Measurements from ENCODE around the gene CDA. TPM values are rescaled to one million over a fixed set of nuclear protein-coding genes. Genes with fewer than 3 reads are reported as not detected.
"Not testable (repeated sequence)": the region's sequence is repeated elsewhere in the genome, so short reads cannot be mapped to it uniquely, and the experiment has no call there.

The CDA gene
- total RNA-seq, 4 donors from 2014 or later: 0.96 to 4.3 (median 3.1) TPM; not detected in 1

DNA sequence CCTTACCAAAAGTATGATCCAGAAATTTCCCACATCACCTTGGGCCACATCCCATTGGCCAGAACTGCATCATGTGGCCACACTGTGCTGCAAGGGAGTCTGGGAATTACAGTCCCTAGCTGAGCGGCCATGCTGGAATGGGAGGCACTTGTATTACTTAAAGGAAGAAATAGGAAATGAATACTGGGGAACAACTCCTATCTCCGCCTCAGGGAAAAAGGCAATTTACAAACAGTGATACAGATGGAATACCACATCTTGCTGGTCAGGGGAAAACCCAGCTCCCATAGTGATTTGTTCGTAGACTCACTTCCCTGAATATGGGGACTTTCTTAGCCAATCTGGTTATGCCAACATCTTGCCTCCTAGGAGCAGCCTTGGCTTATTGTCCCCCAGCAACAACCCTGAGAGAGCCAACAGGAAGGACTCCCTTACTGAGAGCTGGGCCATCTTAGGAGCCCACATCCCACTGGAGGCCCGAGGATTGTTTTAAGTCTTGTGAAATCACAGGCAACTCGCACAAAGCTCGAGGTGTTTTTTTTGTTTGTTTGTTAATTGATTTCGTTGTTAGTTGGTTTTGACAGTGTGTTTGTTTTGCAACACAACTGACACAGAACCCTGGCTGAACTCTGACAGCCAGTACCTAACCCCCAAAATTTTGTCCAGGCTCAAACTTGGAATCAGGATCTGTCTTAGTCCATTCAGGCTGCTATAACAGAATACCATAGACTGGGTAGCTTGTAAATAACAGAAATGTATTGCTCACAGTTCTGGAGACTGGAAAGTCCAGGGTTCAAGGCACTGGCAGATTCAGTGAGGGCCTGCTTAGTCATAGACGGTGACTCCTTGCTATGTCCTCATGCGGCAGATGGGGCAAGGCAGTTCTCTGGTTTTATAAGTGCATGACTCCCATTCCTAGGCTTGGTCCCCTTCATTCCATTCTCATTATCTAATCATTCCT lies 14.9 kb downstream of the CDA start:
- Histone ChIP-seq H3K4me3 (no peak overlapping the region), H3K4me1 (no peaks in the 10 kb centered on the region), H3K9me3 (no peaks in the 10 kb centered on the region), H3K27me3 (peaks cover 7% of the 10 kb centered on the region), H3K36me3 (no peaks in the 10 kb centered on the region), H3K27ac (no peak overlapping the region)
- no peak for ATAC-seq
- TF ChIP-seq, protein P1, sequence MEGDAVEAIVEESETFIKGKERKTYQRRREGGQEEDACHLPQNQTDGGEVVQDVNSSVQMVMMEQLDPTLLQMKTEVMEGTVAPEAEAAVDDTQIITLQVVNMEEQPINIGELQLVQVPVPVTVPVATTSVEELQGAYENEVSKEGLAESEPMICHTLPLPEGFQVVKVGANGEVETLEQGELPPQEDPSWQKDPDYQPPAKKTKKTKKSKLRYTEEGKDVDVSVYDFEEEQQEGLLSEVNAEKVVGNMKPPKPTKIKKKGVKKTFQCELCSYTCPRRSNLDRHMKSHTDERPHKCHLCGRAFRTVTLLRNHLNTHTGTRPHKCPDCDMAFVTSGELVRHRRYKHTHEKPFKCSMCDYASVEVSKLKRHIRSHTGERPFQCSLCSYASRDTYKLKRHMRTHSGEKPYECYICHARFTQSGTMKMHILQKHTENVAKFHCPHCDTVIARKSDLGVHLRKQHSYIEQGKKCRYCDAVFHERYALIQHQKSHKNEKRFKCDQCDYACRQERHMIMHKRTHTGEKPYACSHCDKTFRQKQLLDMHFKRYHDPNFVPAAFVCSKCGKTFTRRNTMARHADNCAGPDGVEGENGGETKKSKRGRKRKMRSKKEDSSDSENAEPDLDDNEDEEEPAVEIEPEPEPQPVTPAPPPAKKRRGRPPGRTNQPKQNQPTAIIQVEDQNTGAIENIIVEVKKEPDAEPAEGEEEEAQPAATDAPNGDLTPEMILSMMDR (IDR thresholded peaks at IDR 0.05): no peak
- TF ChIP-seq POLR2AphosphoS5 (IDR thresholded peaks at IDR 0.05) (no peak), EP300 (IDR thresholded peaks at IDR 0.05) (no peak), POLR2A (IDR thresholded peaks at IDR 0.05) (no peak)
- WGBS, 2 donors (ENCODE audit: low coverage in 1 of 2): 77 to 80% methylated on average over 7 of the region's 9 CpGs

DNA sequence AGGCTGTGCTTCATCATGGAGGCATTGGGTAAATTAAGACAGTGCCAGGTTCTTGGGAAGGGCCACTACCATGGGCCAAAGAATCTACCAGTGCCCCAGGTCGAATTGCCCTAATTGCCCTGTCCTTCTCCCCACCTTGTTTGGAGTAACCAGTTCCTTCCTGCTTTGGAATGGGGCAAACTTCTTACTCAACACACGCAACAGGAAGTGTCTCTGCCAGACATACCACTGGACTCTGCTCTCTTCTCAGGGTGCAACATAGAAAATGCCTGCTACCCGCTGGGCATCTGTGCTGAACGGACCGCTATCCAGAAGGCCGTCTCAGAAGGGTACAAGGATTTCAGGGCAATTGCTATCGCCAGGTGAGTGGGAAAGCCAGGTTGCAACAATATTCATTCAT lies 15.8 kb downstream of the CDA start:
- Histone ChIP-seq H3K36me3 (no peaks in the 10 kb centered on the region), H3K27me3 (peaks cover 7% of the 10 kb centered on the region), H3K9me3 (no peaks in the 10 kb centered on the region), H3K27ac (no peak overlapping the region), H3K4me3 (no peak overlapping the region), H3K4me1 (no peaks in the 10 kb centered on the region)
- 83 to 95% methylated on average over 1 to 6 of the region's 7 CpGs for WGBS, 2 donors (ENCODE audit: low coverage in 1 of 2)
- ATAC-seq: no peak
- TF ChIP-seq EP300 (IDR thresholded peaks at IDR 0.05) (no peak), POLR2AphosphoS5 (IDR thresholded peaks at IDR 0.05) (no peak), POLR2A (IDR thresholded peaks at IDR 0.05) (no peak)
- TF ChIP-seq, protein P1 (IDR thresholded peaks at IDR 0.05): no peak

DNA sequence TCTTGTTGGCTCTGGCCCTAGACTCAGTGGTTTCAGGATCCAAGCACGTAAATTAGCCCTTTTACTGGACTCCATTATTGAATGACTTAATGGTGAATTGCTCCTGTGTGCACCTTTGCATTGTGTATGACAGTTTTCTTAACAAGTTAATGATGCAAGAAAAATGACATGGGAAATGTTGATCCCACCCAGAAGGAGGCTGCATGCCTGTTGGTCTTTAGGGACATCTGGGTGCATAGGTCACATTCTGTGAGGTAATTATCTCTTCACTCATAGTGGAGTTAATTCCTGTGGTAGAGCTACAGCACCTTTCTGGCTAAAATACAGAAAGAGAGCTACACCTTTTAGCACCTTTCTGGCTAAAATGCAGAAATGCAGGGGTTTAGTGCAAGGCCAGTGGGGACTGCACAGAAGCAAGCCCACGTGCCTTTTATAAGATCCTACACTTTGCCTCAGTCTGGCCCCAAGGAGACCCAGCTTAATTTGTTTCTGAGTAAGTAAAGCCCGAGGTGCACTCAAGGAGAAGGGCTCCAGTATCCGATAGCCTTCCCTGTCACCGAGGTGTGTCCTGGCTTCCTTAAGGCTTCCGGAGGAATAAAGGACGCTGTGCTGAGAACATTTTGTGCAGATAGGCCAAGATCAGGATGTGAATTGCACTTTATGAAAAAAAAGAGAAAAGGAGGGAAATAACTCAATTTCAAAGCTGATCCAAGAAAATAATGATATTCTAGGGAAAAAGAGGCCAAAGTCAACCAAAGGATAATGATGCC lies 18.1 kb downstream of the CDA start:
- ATAC-seq, H3K9me3 ChIP-seq, H3K4me3 ChIP-seq, H3K4me1 ChIP-seq, H3K36me3 ChIP-seq, H3K27me3 ChIP-seq: not testable (repeated sequence)
- WGBS, 2 donors (ENCODE audit: low coverage in 1 of 2): 56 to 65% methylated on average over 2 to 3 of the region's 7 CpGs
- peak overlapping the region in 2 of 4 donors; percentile 24 to 31 for H3K27ac ChIP-seq

DNA sequence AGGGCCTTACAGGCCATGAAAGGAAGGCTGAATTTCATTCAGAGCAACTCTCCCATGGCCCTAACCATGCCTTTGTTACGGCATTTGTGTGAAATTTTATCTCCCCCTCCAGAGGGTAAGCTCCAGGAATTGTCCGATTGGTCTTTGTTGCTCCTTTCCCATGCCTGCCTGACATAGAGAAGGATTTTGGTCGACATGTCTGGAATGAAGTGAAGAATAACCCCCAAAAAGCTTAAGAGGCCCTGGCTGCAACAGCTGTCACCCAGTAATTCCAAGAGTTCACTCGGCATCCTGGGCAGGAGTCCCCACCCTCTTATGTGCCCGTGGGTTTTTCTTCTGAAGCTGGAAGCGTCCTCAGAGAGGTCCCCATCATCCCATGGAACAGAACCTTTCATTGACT lies 20.6 kb downstream of the CDA start:
- ATAC-seq: no peak
- no peaks in the 10 kb centered on the region for H3K36me3 ChIP-seq
- H3K27me3 ChIP-seq: peaks cover 5% of the 10 kb centered on the region
- H3K9me3 ChIP-seq: no peaks in the 10 kb centered on the region
- WGBS, 2 donors (ENCODE audit: low coverage in 1 of 2): 64 to 75% methylated on average over 4 to 6 of the region's 6 CpGs
- H3K27ac ChIP-seq: no peak overlapping the region
- no peak overlapping the region for H3K4me3 ChIP-seq
- peaks cover 0 to 14% (median 3%) of the 10 kb centered on the region in 3 donors for H3K4me1 ChIP-seq
- TF ChIP-seq POLR2A (IDR thresholded peaks at IDR 0.05) (no peak), POLR2AphosphoS5 (IDR thresholded peaks at IDR 0.05) (no peak), EP300 (IDR thresholded peaks at IDR 0.05) (no peak)
- TF ChIP-seq, protein P1 (IDR thresholded peaks at IDR 0.05): no peak

DNA sequence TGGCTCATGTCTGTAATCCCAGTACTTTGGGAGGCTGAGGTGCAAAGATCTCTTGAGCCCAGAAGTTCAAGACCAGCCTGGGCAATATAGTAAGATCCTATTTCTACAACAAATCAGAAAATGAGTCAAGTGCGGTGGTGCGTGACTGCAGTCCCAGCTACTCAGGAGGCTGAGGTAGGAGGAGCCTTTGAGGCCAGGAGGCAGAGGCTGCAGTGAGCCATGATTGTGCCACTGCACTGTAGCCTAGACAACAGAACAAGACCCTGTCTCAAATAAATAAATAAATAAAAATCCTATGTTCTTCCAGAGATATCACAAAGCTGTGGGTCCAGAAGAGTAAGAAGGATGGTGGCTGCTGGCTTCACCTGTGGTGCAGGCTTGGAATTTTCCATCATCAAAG lies 22.1 kb downstream of the CDA start:
- 100% methylated on average over 2 of the region's 2 CpGs; no CpG with 5 or more reads in 1 of the 2 donors for WGBS, 2 donors (ENCODE audit: low coverage in 1 of 2)
- Histone ChIP-seq H3K36me3 (no peaks in the 10 kb centered on the region), H3K4me3 (no peak overlapping the region), H3K4me1 (peaks cover 0 to 19% (median 3%) of the 10 kb centered on the region in 3 donors), H3K27ac (no peak overlapping the region), H3K9me3 (no peaks in the 10 kb centered on the region), H3K27me3 (no peaks in the 10 kb centered on the region)
- ATAC-seq: no peak
- TF ChIP-seq POLR2AphosphoS5 (IDR thresholded peaks at IDR 0.05): no peak
- TF ChIP-seq, protein P1 (IDR thresholded peaks at IDR 0.05): no peak
- no peak for TF ChIP-seq EP300 (IDR thresholded peaks at IDR 0.05)
- TF ChIP-seq POLR2A (IDR thresholded peaks at IDR 0.05): no peak
